Tibial nerve (tissue), 4 donors: ENCODE results near the gene TP53I11.

Experiments used
- CTCF ChIP-seq, 5 experiments: fragments of 200-600 bp in 3 of 5; fragments of 450-650 bp in 2 of 5; sonication (generic) in 3 of 5; IDR thresholded peaks; one replicate each; pipeline ENCODE4 v1.5.1; 2016 to 2019; ENCODE audit warnings: antibody characterized with exemption in 5 of 5, mild to moderate bottlenecking in 3 of 5, moderate library complexity in 2 of 5
- EP300 ChIP-seq, 2 donors: sonication (generic); formaldehyde crosslinking; IDR thresholded peaks; one replicate each; pipeline ENCODE4 v1.6.1; 2017; ENCODE audit warnings: antibody characterized with exemption in 2 of 2, mild to moderate bottlenecking in 1 of 2
- POLR2A ChIP-seq, 2 donors: fragments of 450-650 bp; IDR thresholded peaks; one replicate each; pipeline ENCODE4 v1.6.1; 2017; ENCODE audit warnings: antibody characterized with exemption in 2 of 2, mild to moderate bottlenecking in 2 of 2, moderate library complexity in 2 of 2

DNA sequence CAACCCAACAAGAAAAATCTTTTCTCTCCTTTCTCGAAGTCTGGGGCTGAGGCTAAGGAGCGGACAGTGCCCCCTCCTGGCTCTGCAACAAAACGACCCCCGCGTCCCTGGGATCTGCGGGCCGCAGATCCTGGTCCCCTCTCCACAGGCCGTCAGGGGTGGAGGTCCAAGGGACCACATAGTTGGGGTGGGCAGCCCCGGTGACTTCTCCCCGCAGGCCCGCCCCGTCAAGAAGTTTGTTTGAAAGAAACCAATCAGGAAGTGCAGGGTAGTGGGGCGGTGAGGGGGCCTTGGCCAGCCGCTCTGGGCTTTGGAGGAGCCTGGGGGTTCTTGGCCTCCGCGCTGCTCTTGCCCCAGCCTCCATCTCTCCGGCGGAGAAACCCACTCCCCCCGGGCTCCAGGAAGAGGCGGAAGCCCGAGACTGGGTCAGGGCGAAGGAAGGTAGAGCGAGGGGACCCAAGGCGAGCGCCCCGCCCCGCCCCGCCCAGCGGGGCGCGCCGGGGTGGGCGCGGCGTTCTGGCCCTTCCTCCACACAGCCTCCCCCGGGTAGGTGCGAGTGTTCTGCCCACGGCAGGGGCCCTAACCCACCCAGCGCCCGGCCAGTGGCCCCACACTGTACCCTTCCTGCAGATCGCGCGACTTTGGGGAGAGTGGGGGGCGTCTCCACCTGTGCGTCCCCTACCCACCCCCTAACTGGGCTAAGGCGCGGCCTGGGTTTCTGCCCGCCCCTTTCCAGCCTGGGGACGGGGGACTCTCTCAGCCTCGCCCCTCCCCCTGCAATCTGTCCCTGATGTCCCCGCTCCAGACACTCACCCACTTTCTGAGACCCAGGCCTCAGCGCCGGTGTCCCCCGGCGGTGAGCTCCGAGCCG, 1.3 kb downstream of the TP53I11 start:
- TF ChIP-seq CTCF (IDR thresholded peaks at IDR 0.05) (peak; percentile 27 to 41 (median 30)), POLR2A (IDR thresholded peaks at IDR 0.05) (peak in 1 of 2 donors; percentile 22), EP300 (IDR thresholded peaks at IDR 0.05) (no peak)
